GM10248 (cell line): Measurements from ENCODE around the gene FOSL2.

Source experiments
- CTCF ChIA-PET: fragments of 300-600 bp; sonication (Branson Sonifier 250); formaldehyde crosslinking; extraction: SDS; loops from one replicate; lab custom pipeline; 2021; ENCODE audit warnings: antibody characterized with exemption; lab: Yijun Ruan, JAX
- POLR2A ChIA-PET: fragments of 350-650 bp; sonication (Branson Sonifier 250); formaldehyde crosslinking; extraction: SDS; loops from one replicate; lab custom pipeline; 2020; ENCODE audit warnings: antibody characterized with exemption; lab: Yijun Ruan, JAX
- DNase-seq: peaks from one replicate; pipeline ENCODE4 v3.0.0; 2012; ENCODE audit errors: extremely low spot score
- CTCF ChIP-seq: IDR thresholded peaks from 2 replicates; pipeline ENCODE4 v1.5.1; 2012; ENCODE audit warnings: mild to moderate bottlenecking, low read depth; ENCODE audit errors: extremely low read depth, missing control alignments, control extremely low read depth

FOSL2 gene

GRCh38 chr2:28400921-28401320 is 8.3 kb downstream of the FOSL2 start:
- no peak for TF ChIP-seq CTCF
- CTCF ChIA-PET, result interaction anchor here (1.1 to 2.0 kb wide), 7 partner anchors 12 to 717 kb away, joined by 3 to 9 read pairs (median 3); no protein-coding TSS in a partner anchor
- DNase-seq, result no peak
- POLR2A ChIA-PET, result interaction anchor here (0.7 kb wide), 1 partner anchor 41 kb away, joined by 4 read pairs; no protein-coding TSS in a partner anchor

- ChIA-PET POLR2A (interaction anchor here (0.7 kb wide), 1 partner anchor 41 kb away, joined by 4 read pairs; no protein-coding TSS in a partner anchor), CTCF (interaction anchor here (1.1 to 2.0 kb wide), 8 partner anchors 12 to 718 kb away, joined by 3 to 9 read pairs (median 4); no protein-coding TSS in a partner anchor)
- no peak for TF ChIP-seq CTCF
- DNase-seq, result no peak
Observed at GRCh38 chr2:28401411-28401810, 8.8 kb downstream of the FOSL2 start.

DNA sequence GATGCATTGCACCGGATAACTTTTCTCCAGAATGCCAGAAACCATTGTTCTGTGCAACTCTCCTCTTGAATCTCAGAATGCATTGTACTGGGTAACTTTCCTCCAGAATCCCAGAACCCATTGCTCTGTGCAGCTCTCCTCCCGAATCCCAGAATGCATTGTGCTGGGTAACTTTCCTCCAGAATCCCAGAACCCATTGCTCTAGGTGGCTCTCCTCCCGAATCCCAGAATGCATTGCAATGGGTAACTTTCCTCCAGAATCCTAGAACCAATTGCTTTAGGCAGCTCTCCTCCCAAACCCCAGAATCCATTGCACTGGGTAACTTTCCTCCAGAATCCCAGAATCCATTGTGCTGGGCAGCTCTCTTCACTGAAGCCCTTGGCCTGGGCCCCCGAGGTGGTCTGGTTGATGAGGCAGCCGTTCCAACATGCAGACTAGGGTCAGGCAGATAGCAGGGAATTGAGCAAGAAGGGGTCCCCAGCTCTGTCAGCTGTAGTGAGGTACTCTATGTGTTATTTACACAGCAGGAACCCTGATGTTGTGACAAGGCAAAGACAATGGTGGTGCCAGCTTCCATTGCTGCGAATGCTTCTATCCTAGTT is 9.4 kb downstream of the FOSL2 start:
- ChIA-PET CTCF (interaction anchor here (1.1 to 2.2 kb wide), 7 partner anchors 13 to 719 kb away, joined by 3 to 7 read pairs (median 4); no protein-coding TSS in a partner anchor), POLR2A (no interaction called here)
- TF ChIP-seq CTCF, result no peak
- DNase-seq, result no peak

GRCh38 chr2:28403370-28403956 is 10.8 kb downstream of the FOSL2 start:
- no peak for DNase-seq
- ChIA-PET CTCF (interaction anchor here (1.4 to 2.2 kb wide), 4 partner anchors 11 to 700 kb away, joined by 4 to 7 read pairs (median 5); no protein-coding TSS in a partner anchor), POLR2A (no interaction called here)
- no peak for TF ChIP-seq CTCF

- no peak for DNase-seq
- TF ChIP-seq CTCF, result no peak
- CTCF ChIA-PET, result interaction anchor here (0.9 to 2.2 kb wide), 3 partner anchors 10 to 696 kb away, joined by 3 to 7 read pairs (median 4); no protein-coding TSS in a partner anchor
- POLR2A ChIA-PET, result no interaction called here
Observed at GRCh38 chr2:28404086-28404485, 11.4 kb downstream of the FOSL2 start.

DNA sequence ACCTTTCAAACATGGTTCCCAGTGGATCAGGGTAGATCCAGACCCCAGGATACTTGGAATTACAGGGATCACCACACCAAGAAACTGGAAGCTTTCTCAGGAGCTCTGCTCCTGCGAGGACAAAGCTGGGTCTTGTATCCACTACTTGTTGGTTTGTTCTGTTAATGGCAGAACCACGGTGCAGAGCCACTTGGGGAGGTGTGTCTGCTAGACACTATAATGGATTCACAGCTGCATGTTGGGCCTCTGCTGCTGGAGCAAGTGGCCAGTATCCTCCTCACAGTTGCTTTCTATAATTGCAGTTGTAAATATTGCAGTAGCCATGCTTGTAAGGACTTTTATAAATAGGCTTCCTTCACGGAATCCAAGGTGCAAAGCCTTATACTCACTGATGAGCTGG is 12.9 kb downstream of the FOSL2 start:
- DNase-seq, result no peak

More for the DNA sequence above, 12.9 kb downstream of the FOSL2 start:
- no peak for TF ChIP-seq CTCF
- CTCF ChIA-PET, result no interaction called here
- POLR2A ChIA-PET, result no interaction called here
